HG02981 (cell line): ENCODE data around the gene CABP2.
"Not testable (repeated sequence)": the region's sequence is repeated elsewhere in the genome, so short reads cannot be mapped to it uniquely, and the experiment has no call there.

Experiments used
- ATAC-seq: cut with Tn5 transposase; IDR thresholded peaks from one replicate; pipeline ENCODE4 v1.9.1; 2021; ENCODE audit warnings: mild to moderate bottlenecking, moderate library complexity; ENCODE audit not compliant: unreplicated experiment

Gene CABP2

DNA sequence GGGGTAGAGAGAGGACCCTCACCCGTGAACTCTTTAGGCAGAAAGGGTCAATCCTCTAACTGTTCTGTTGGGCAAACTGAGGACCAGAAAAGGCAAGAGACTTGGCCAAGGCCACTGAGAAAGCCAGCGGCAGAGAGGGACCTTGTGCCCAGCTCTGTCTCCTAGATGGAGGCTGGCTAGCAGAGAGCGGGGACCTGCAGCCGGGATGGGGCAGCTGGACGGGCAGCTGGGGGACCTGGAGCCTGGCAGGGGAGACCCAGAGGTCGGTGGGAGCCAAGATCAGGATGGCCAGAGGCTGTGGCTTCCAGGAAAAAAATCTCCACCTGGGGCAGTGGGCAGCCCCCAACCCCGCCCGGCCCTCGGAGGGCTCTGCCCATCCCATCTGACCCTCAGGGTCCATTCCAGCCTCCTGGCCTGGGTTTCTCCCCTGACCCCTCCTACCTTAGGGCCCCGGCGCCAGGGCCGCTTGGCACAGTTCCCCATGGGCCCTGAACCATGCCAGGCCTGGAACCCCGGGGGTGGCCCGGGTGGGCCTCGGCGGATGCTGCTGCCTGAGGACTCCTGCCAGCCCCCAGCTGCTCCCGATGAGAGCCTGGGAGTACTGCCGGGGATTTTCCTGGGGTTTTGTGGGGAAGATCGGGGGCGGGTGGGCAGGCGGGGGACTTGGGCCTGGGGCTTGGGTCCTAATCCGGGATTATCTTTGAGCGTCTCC, at the start of gene CABP2:
Gene CABP2 (minus strand): TSS at position 603 of the 712 bp plus-strand sequence. CDS start 120 bp downstream, at position 483.
- no peak for ATAC-seq

- no peak for ATAC-seq
Observed at GRCh38 chr11:67572747-67573419, 49.6 kb upstream of the CABP2 start.

- no peak for ATAC-seq
Observed at GRCh38 chr11:67572305-67572704, 49.1 kb upstream of the CABP2 start.

DNA sequence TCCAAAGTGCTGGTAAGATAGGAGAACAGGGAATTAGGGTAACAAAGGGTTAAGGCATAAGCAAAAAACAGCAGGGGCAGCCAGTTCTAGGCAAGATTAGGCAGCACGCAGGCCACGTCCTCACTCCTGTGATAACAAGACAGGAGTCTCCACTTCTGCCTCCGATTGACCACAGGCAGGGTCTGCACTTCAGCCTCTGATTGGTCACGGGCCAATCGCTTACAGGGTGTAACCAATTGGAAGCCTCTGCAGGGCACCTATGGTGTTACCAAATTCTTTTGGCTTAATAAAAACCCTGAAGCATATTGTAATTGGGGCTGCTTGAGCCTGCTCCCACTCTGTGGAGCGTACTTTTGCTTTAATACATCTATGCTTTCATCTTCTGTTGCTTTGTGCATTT, 48.2 kb upstream of the CABP2 start:
- ATAC-seq, result no peak

GRCh38 chr11:67564230-67564629, 41.0 kb upstream of the CABP2 start:
- no peak for ATAC-seq

DNA sequence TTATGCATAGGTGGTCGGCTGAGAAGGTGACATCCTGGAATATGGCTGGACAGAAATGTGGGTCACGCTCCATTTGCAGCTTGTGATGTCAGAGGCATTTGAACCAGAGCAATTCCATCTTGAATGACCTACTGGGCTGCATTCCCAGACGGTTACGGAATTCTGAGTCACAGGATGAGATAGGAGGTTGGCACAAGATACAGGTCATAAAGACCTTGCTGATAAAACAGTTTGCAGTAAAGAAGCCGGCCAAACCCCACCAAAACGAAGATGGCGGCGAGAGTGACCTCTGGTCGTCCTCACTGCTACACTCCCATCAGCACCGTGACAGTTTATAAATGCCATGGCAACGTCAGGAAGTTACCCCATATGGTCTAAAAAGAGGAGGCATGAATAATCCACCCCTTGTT, 40.5 kb upstream of the CABP2 start:
- not testable (repeated sequence) for ATAC-seq

GRCh38 chr11:67562963-67563704, 39.9 kb upstream of the CABP2 start:
- no peak for ATAC-seq

DNA sequence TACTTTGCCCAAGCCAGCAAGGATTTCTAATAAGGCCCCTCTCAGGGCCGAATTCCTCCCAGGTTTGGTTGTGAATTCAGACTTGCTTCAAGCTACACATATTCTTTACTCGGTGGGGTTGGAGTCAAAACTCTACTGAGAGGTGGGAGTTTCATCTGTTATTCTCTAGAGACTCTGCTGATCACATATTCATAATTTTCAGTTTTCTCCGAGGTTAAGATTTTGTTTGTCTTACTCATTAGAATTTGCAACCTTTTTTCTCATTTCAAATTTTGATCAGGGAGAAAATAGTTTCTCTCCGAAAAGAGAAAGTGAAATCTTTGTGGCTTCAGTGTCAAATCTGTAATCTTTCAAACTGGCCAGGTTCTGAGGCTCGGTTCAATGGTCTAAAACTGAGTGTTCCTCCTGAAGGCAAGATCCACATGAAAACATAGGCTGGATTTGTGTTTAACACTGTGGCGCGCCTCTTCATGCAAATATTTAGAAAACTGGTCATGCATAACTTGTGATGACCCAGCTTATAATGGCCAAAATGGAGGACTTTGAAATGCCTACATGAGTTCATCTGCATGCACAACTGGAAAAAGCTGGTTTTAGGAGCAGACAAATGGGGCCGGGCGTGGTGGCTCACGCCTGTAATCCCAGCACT, 38.8 kb upstream of the CABP2 start:
- ATAC-seq, result peak; percentile 84

GRCh38 chr11:67558084-67558772, 35.0 kb upstream of the CABP2 start:
- ATAC-seq, result no peak

GRCh38 chr11:67556244-67556643, 33.0 kb upstream of the CABP2 start:
- no peak for ATAC-seq

- ATAC-seq, result not testable (repeated sequence)
Observed at GRCh38 chr11:67551697-67552096, 28.5 kb upstream of the CABP2 start.

DNA sequence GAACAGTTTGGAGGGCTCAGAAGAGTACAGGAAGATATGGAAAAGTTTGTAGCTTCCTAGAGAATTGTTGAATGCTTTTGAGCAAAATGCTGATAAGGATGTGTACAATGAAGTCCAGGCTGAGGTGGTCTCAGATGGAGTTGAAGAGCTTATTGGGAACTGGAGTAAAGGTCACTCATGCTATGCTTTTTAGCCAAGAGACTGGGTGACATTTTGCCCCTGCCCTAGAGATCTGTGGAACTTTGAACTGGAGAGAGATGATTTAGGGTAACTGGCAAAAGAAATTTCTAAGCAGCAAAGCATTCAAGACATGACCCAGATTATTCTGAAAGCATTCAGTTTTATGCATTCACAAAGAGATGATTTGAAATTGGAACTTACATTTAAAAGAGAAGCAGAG, 27.9 kb upstream of the CABP2 start:
- no peak for ATAC-seq

DNA sequence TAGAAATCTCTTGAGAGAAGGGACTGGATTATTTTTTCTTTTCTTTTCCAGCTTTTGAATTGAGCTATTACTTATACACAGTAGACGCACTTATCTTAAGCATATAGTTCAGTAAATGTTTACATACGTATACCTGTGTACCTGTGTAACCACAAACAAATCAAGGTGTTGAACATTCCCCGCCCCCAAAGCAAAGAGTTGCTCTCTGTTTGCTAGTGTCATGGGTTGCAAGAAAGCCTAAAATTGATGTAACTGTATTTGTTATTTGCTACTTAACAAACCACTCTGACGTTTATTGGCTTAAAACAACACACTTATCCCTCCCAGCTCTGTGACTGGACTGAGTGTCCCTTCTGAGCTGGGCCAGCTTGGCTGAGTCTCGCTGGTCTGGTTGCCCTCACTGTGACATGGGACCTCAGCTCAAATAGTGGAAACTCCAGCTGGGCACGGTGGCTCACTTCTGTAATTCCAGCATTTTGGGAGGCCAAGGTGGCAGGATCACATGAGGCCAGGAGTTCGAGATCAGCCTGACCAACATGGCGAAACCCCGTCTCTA, 25.4 kb upstream of the CABP2 start:
- no peak for ATAC-seq

GRCh38 chr11:67548112-67548511, 24.9 kb upstream of the CABP2 start:
- not testable (repeated sequence) for ATAC-seq

GRCh38 chr11:67545280-67545679, 22.0 kb upstream of the CABP2 start:
- ATAC-seq, result no peak

- no peak for ATAC-seq
Observed at GRCh38 chr11:67544616-67545242, 21.5 kb upstream of the CABP2 start.

DNA sequence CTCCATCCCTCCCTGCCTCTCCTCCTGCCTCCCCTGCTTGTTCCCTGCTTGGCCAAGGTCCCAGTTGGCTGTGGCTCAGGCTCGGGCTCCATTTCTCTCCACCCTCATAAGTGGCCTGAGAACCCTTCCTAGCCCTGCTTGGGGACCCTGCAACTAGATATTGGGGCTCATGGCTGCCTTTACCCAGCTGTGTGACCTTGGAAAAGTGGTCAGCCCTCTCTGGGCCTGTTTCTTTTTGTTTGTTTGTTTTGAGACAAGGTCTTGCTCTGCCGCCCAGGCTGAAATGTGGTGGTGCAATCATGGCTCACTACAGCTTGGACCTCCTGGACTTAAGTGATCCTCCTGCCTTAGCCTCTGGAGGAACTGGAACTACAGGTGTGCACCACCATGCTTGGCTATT, 20.3 kb upstream of the CABP2 start:
- ATAC-seq, result no peak

DNA sequence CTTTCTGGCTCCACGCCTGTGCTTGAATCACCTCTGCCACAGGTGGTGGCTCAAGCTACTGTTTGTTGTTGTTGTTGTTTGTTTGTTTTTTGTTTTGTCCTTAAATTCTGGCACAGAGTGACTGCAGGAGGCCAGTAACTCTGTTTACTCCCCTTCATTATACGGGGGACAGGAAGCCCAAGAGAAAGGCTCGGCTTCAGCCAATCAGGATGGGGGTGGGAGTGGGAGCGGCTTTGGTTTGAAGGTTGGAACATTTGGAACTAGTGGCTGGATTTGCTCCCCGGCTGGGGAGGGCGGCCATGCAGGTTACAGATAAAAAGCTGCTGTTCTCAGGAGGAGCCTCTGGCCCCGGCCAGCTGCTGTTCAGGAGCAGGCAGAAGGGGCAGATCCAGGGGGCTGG, 19.7 kb upstream of the CABP2 start:
- ATAC-seq, result no peak

- ATAC-seq, result no peak
Observed at GRCh38 chr11:67542169-67542568, 18.9 kb upstream of the CABP2 start.

- no peak for ATAC-seq
Observed at GRCh38 chr11:67541198-67541597, 18.0 kb upstream of the CABP2 start.
